ENCODE results near the gene NAALADL2. TPM values are rescaled to one million over a fixed set of nuclear protein-coding genes. Genes with fewer than 3 reads are reported as not detected.

Gene NAALADL2
- total and polyA plus RNA-seq, 9 of the 15 experiments (the other 6 are each of a cell fraction or from before 2014, with no cell fraction given): 0.29 to 1.1 (median 0.79) TPM; not detected in 1

DNA sequence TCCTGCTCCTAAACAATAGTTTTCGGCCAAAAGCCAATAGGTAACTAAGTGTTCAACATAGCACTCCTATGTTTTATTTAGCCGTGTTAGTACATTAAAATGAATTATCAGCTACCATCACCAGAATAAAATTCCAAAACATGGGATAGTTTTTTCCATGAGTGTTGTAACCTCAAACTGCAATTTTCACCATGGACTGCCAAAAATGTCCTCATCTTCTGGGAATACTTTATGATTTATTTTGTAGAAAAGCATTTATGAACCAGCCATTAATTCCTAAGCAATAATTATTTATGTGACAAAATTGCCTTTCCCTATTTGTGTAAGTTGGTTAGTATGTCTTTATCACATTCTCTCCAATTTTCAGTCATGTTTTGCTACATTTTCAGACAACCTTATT, 438.1 kb downstream of the NAALADL2 start:
- H3K27ac ChIP-seq (ENCODE audit: extremely low read depth, low read depth, low read length): no peak overlapping the region
- no peak overlapping the region for H3K4me3 ChIP-seq
- H3K27me3 ChIP-seq (ENCODE audit: control insufficient read depth in 2 of 2, insufficient read depth in 2 of 2, low read length in 2 of 2): no peaks in the 10 kb centered on the region
- in situ Hi-C loops (cut with MboI): loop anchor here (25.0 kb wide), 1 partner anchor 1960 kb away; no protein-coding TSS in a partner anchor
- no peak overlapping the region for H3K9ac ChIP-seq (ENCODE audit: insufficient read depth in 1 of 2, low read depth in 2 of 2, low read length in 2 of 2)
- BruUV-seq (replicated peaks): no TSS peak
- ATAC-seq (no peak), DNase-seq (ENCODE audit: extremely low read depth in 1 of 4, low spot score in 3 of 4) (no peak), FAIRE-seq (no peak)
- H2AFZ ChIP-seq (ENCODE audit: low read depth, low read length): no peak overlapping the region
- WGBS (ENCODE audit: insufficient coverage, low coverage, missing lambda C conversion rate): 0% methylated on average over 2 of the region's 2 CpGs
- no peak for TF ChIP-seq MEF2A (IDR thresholded peaks at IDR 0.05; ENCODE audit: control insufficient read depth, low read depth, low read length)
- TF ChIP-seq MAZ (CRISPR knock-in tag; conservative IDR thresholded peaks at IDR 0.05 in 1 of 2, IDR thresholded peaks at IDR 0.05 in 1 of 2): no peak
- no peak for TF ChIP-seq PYGO2 (tag; IDR thresholded peaks at IDR 0.05)
- TF ChIP-seq CBFA2T3 (IDR thresholded peaks at IDR 0.05): no peak
- TF ChIP-seq TAF15 (IDR thresholded peaks at IDR 0.05; ENCODE audit: low read depth, low read length): no peak
- TF ChIP-seq, protein P1, sequence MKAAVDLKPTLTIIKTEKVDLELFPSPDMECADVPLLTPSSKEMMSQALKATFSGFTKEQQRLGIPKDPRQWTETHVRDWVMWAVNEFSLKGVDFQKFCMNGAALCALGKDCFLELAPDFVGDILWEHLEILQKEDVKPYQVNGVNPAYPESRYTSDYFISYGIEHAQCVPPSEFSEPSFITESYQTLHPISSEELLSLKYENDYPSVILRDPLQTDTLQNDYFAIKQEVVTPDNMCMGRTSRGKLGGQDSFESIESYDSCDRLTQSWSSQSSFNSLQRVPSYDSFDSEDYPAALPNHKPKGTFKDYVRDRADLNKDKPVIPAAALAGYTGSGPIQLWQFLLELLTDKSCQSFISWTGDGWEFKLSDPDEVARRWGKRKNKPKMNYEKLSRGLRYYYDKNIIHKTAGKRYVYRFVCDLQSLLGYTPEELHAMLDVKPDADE (conservative IDR thresholded peaks at IDR 0.05; ENCODE audit: control insufficient read depth, low read depth, low read length): no peak
- no peak for TF ChIP-seq XRCC5 (IDR thresholded peaks at IDR 0.05; ENCODE audit: low read depth, low read length)
- H3K9me1 ChIP-seq (ENCODE audit: control insufficient read depth, insufficient read depth, low read length): no peaks in the 10 kb centered on the region
- H3K4me2 ChIP-seq (ENCODE audit: insufficient read depth, low read length): no peak overlapping the region
- POLR2A ChIA-PET: no interaction called here
- no peaks in the 10 kb centered on the region for H3K79me2 ChIP-seq (ENCODE audit: control insufficient read depth, insufficient read depth, low read length)
- H3K36me3 ChIP-seq (ENCODE audit: control insufficient read depth, insufficient read depth, low read length): no peaks in the 10 kb centered on the region
- intact Hi-C loops (cut with micrococcal nuclease): no loop called here
- H3K4me1 ChIP-seq (replicated peaks in 1 of 2; ENCODE audit: control insufficient read depth in 2 of 2, insufficient read depth in 2 of 2, low read length in 2 of 2): no peaks in the 10 kb centered on the region
- H4K20me1 ChIP-seq (replicated peaks; ENCODE audit: control insufficient read depth, insufficient read depth, low read length): no peaks in the 10 kb centered on the region
- CTCF ChIA-PET (ENCODE audit: low intra/inter-chr PET ratio): no interaction called here
- no peaks in the 10 kb centered on the region; the same call in 1 of the 2 replicates for H3K9me3 ChIP-seq (replicated peaks; ENCODE audit: control insufficient read depth, insufficient read depth, low read depth, low read length)
